DND-41 (cell line): ENCODE results near the gene UBE2H.

Source experiments
- ATAC-seq: fragments of 200-7000 bp; cut with Tn5 transposase; 3 replicates; pipeline ENCODE4 v1.9.1; 2021; ENCODE audit warnings: low read depth; ENCODE audit not compliant: insufficient read depth
- DNase-seq: peaks from one replicate; pipeline ENCODE4 v3.0.0-alpha.2; 2020
- H2AFZ ChIP-seq: 2 replicates; pipeline ENCODE4 v1.6.0; 2012; ENCODE audit warnings: low read depth, low read length
- H3K27ac ChIP-seq: 2 replicates; pipeline ENCODE4 v1.5.1; 2012; ENCODE audit warnings: low read length, inconsistent platforms
- H3K27me3 ChIP-seq: fragments of 200-600 bp; sonication (generic); 2 replicates; pipeline ENCODE4 v1.6.0; 2012; ENCODE audit warnings: low read length, mild to moderate bottlenecking, inconsistent platforms; ENCODE audit not compliant: insufficient read depth, poor library complexity
- H3K36me3 ChIP-seq: 2 replicates; pipeline ENCODE4 v1.5.1; 2012; ENCODE audit warnings: low read length, inconsistent platforms; ENCODE audit not compliant: insufficient read depth
- H3K4me1 ChIP-seq: 2 replicates; pipeline ENCODE4 v1.5.1; 2012; ENCODE audit warnings: mild to moderate bottlenecking, low read length; ENCODE audit not compliant: insufficient read depth
- H3K4me2 ChIP-seq: 2 replicates; pipeline ENCODE4 v1.6.0; 2012; ENCODE audit warnings: mild to moderate bottlenecking, moderate library complexity, low read length, inconsistent platforms; ENCODE audit not compliant: insufficient read depth
- H3K4me3 ChIP-seq, 2 experiments: fragments of 200-600 bp in 1 of 2; shearing (Covaris generic) in 1 of 2; 2 replicates each; pipeline ENCODE4 v1.5.1; 2012 to 2016; ENCODE audit warnings: inconsistent platforms in 2 of 2, low read length in 2 of 2, mild to moderate bottlenecking in 2 of 2, low read depth in 1 of 2, moderate library complexity in 1 of 2
- H3K79me2 ChIP-seq: 2 replicates; pipeline ENCODE4 v1.6.0; 2012; ENCODE audit warnings: low read length, inconsistent platforms; ENCODE audit not compliant: insufficient read depth
- H3K9ac ChIP-seq: 2 replicates; pipeline ENCODE4 v1.6.0; 2012; ENCODE audit warnings: low read depth, mild to moderate bottlenecking, inconsistent platforms, low read length, moderate library complexity
- H3K9me3 ChIP-seq: 2 replicates; pipeline ENCODE4 v1.5.1; 2012; ENCODE audit warnings: low read length, moderate library complexity, mild to moderate bottlenecking, inconsistent platforms; ENCODE audit not compliant: insufficient read depth, severe bottlenecking
- H4K20me1 ChIP-seq: 2 replicates; pipeline ENCODE4 v1.6.0; 2012; ENCODE audit warnings: low read length; ENCODE audit not compliant: insufficient read depth
- CTCF ChIP-seq: IDR thresholded peaks from 2 replicates; pipeline ENCODE4 v1.5.1; 2012; ENCODE audit warnings: borderline replicate concordance, low read length, moderate library complexity, mild to moderate bottlenecking; ENCODE audit not compliant: poor library complexity, severe bottlenecking; ENCODE audit errors: extremely low read depth
- EZH2 ChIP-seq: IDR thresholded peaks from 3 replicates; pipeline ENCODE4 v1.6.1; 2012; ENCODE audit warnings: borderline replicate concordance, low read depth, mild to moderate bottlenecking, moderate library complexity, low read length, inconsistent platforms; ENCODE audit not compliant: severe bottlenecking

The UBE2H gene

GRCh38 chr7:129832701-129833227 is 120.0 kb downstream of the UBE2H start:
- H2AFZ ChIP-seq = no peak overlapping the region

GRCh38 chr7:129832282-129832681 is 120.5 kb downstream of the UBE2H start:
- DNase-seq = no peak

More at GRCh38 chr7:129832701-129833227, 120.0 kb downstream of the UBE2H start:
- no peak overlapping the region for H3K27ac ChIP-seq
- no peaks in the 10 kb centered on the region for H3K4me1 ChIP-seq
- H3K9me3 ChIP-seq = no peaks in the 10 kb centered on the region
- TF ChIP-seq CTCF = no peak
- TF ChIP-seq EZH2 = no peak
- no peak overlapping the region for H3K4me2 ChIP-seq
- DNase-seq (no peak), ATAC-seq (no peak)
- H3K9ac ChIP-seq = no peak overlapping the region
- no peaks in the 10 kb centered on the region for H3K27me3 ChIP-seq
- peaks cover 3% of the 10 kb centered on the region; the same call in 1 of the 2 replicates for H3K36me3 ChIP-seq
- no peak overlapping the region for H3K4me3 ChIP-seq
- H3K79me2 ChIP-seq = no peaks in the 10 kb centered on the region
- no peaks in the 10 kb centered on the region for H4K20me1 ChIP-seq

GRCh38 chr7:129831424-129832058 is 121.2 kb downstream of the UBE2H start:
- TF ChIP-seq CTCF (no peak), EZH2 (no peak)
- Histone ChIP-seq H4K20me1 (no peaks in the 10 kb centered on the region), H3K27ac (no peak overlapping the region), H3K36me3 (peaks cover 3% of the 10 kb centered on the region; the same call in 1 of the 2 replicates), H3K4me3 (no peak overlapping the region), H3K27me3 (no peaks in the 10 kb centered on the region), H3K4me2 (no peak overlapping the region), H3K9me3 (no peaks in the 10 kb centered on the region), H3K79me2 (no peaks in the 10 kb centered on the region), H2AFZ (no peak overlapping the region), H3K4me1 (no peaks in the 10 kb centered on the region), H3K9ac (no peak overlapping the region)
- no peak for DNase-seq
- ATAC-seq = no peak

More at GRCh38 chr7:129832282-129832681, 120.5 kb downstream of the UBE2H start:
- no peak overlapping the region for H3K9ac ChIP-seq
- H3K27ac ChIP-seq = no peak overlapping the region
- ATAC-seq = no peak
- H3K27me3 ChIP-seq = no peaks in the 10 kb centered on the region
- no peaks in the 10 kb centered on the region for H3K4me1 ChIP-seq
- no peaks in the 10 kb centered on the region for H3K79me2 ChIP-seq
- H3K4me3 ChIP-seq = no peak overlapping the region
- no peak for TF ChIP-seq EZH2
- no peak for TF ChIP-seq CTCF
- peaks cover 3% of the 10 kb centered on the region; the same call in 1 of the 2 replicates for H3K36me3 ChIP-seq
- no peaks in the 10 kb centered on the region for H4K20me1 ChIP-seq
- H3K4me2 ChIP-seq = no peak overlapping the region
- H2AFZ ChIP-seq = no peak overlapping the region
- no peaks in the 10 kb centered on the region for H3K9me3 ChIP-seq
